ENCODE measurements around the gene PLCH2. TPM values are rescaled to one million over a fixed set of nuclear protein-coding genes. Genes with fewer than 3 reads are reported as not detected.

PLCH2 gene
- total and polyA plus RNA-seq, 2 donors (not counting 1 experiment from before 2014, with no cell fraction given) = 20.0 to 34.9 TPM

GRCh38 chr1:2428490-2428889 lies 47.6 kb upstream of the PLCH2 start:
- TF ChIP-seq CTCF (IDR thresholded peaks at IDR 0.05) (no peak), EZH2 (IDR thresholded peaks at IDR 0.05; ENCODE audit: borderline replicate concordance, insufficient read depth, low read depth, low read length, poor library complexity, severe bottlenecking) (no peak)
- 97% methylated on average over 28 of the region's 28 CpGs for WGBS (ENCODE audit: insufficient coverage)
- Histone ChIP-seq H4K20me1 (ENCODE audit: control insufficient read depth, insufficient read depth, low read length, poor library complexity, severe bottlenecking) (no peaks in the 10 kb centered on the region), H3K4me2 (replicated peaks; ENCODE audit: low read depth, low read length, poor library complexity, severe bottlenecking) (no peak overlapping the region), H3K9me3 (ENCODE audit: control extremely low read depth in 1 of 3, control insufficient read depth in 2 of 3, insufficient read depth in 1 of 3, low read length in 2 of 3) (peaks cover 0 to 23% (median 8%) of the 10 kb centered on the region in 3 donors), H3K36me3 (replicated peaks in 1 of 2; ENCODE audit: control extremely low read depth in 1 of 2, control insufficient read depth in 1 of 2, extremely low read depth in 1 of 2, insufficient read depth in 2 of 2, low read length in 1 of 2) (no peaks in the 10 kb centered on the region), H3K79me2 (ENCODE audit: control insufficient read depth, insufficient read depth, low read length) (no peaks in the 10 kb centered on the region), H3K27ac (ENCODE audit: low read length in 2 of 2) (no peak overlapping the region), H3K9ac (ENCODE audit: low read length) (no peak overlapping the region), H2AFZ (ENCODE audit: insufficient read depth, low read depth, low read length, poor library complexity, severe bottlenecking) (no peak overlapping the region), H3K4me3 (ENCODE audit: control extremely low read depth in 1 of 5, extremely low read depth in 1 of 5, insufficient read depth in 1 of 5, low read depth in 2 of 5, low read length in 4 of 5) (no peak overlapping the region), H3K27me3 (replicated peaks in 1 of 4; ENCODE audit: control extremely low read depth in 1 of 4, control insufficient read depth in 3 of 4, insufficient read depth in 4 of 4, low read length in 3 of 4) (peaks cover 0 to 6% (median 0%) of the 10 kb centered on the region in 4 experiments), H3K4me1 (ENCODE audit: control insufficient read depth in 2 of 2, insufficient read depth in 2 of 2, low read length in 2 of 2) (no peaks in the 10 kb centered on the region)
- DNase-seq = no peak
- Mint-ChIP-seq H3K9me3 (ENCODE audit: insufficient read depth) (no peaks in the 10 kb centered on the region), H3K4me3 (no peak overlapping the region), H3K27me3 (no peaks in the 10 kb centered on the region), H3K27ac (no peak overlapping the region), H3K4me1 (no peaks in the 10 kb centered on the region)
- ChIA-PET POLR2A (no interaction called here), CTCF (no interaction called here)
- intact Hi-C loops (cut with micrococcal nuclease) = no loop called here
- ATAC-seq (ENCODE audit: low read depth) = no peak

- no peaks in the 10 kb centered on the region for H3K79me2 ChIP-seq (ENCODE audit: control insufficient read depth, insufficient read depth, low read length)
- H3K27ac Mint-ChIP-seq = no peak overlapping the region
- H3K27me3 Mint-ChIP-seq = no peaks in the 10 kb centered on the region
- H3K4me1 Mint-ChIP-seq = no peaks in the 10 kb centered on the region
- ATAC-seq (ENCODE audit: low read depth) (no peak), DNase-seq (no peak)
- H3K4me1 ChIP-seq (ENCODE audit: control insufficient read depth in 2 of 2, insufficient read depth in 2 of 2, low read length in 2 of 2) = no peaks in the 10 kb centered on the region
- H3K4me3 Mint-ChIP-seq = no peak overlapping the region
- H3K4me2 ChIP-seq (replicated peaks; ENCODE audit: low read depth, low read length, poor library complexity, severe bottlenecking) = no peak overlapping the region
- H3K9ac ChIP-seq (ENCODE audit: low read length) = no peak overlapping the region
- H4K20me1 ChIP-seq (ENCODE audit: control insufficient read depth, insufficient read depth, low read length, poor library complexity, severe bottlenecking) = no peaks in the 10 kb centered on the region
- intact Hi-C loops (cut with micrococcal nuclease) = no loop called here
- peaks cover 0 to 10% (median 0%) of the 10 kb centered on the region in 4 experiments for H3K27me3 ChIP-seq (replicated peaks in 1 of 4; ENCODE audit: control extremely low read depth in 1 of 4, control insufficient read depth in 3 of 4, insufficient read depth in 4 of 4, low read length in 3 of 4)
- no peaks in the 10 kb centered on the region for H3K9me3 Mint-ChIP-seq (ENCODE audit: insufficient read depth)
- no peak overlapping the region for H2AFZ ChIP-seq (ENCODE audit: insufficient read depth, low read depth, low read length, poor library complexity, severe bottlenecking)
- POLR2A ChIA-PET = interaction anchor here (0.9 kb wide), 1 partner anchor 96 kb away, joined by 3 read pairs; the partner anchor contains the start of gene PANK4
- 62% methylated on average over 19 of the region's 20 CpGs for WGBS (ENCODE audit: insufficient coverage)
- H3K4me3 ChIP-seq (ENCODE audit: control extremely low read depth in 1 of 5, extremely low read depth in 1 of 5, insufficient read depth in 1 of 5, low read depth in 2 of 5, low read length in 4 of 5) = no peak overlapping the region
- H3K36me3 ChIP-seq (replicated peaks in 1 of 2; ENCODE audit: control extremely low read depth in 1 of 2, control insufficient read depth in 1 of 2, extremely low read depth in 1 of 2, insufficient read depth in 2 of 2, low read length in 1 of 2) = no peaks in the 10 kb centered on the region
- TF ChIP-seq CTCF (IDR thresholded peaks at IDR 0.05) = no peak
- no peak for TF ChIP-seq EZH2 (IDR thresholded peaks at IDR 0.05; ENCODE audit: borderline replicate concordance, insufficient read depth, low read depth, low read length, poor library complexity, severe bottlenecking)
- no peak overlapping the region for H3K27ac ChIP-seq (ENCODE audit: low read length in 2 of 2)
- CTCF ChIA-PET = interaction anchor here (1.0 kb wide), 1 partner anchor 235 kb away, joined by 3 read pairs; no protein-coding TSS in a partner anchor
- H3K9me3 ChIP-seq (ENCODE audit: control extremely low read depth in 1 of 3, control insufficient read depth in 2 of 3, insufficient read depth in 1 of 3, low read length in 2 of 3) = peaks cover 0 to 19% (median 8%) of the 10 kb centered on the region in 3 donors
These were observed 46.1 kb upstream of the PLCH2 start for GRCh38 chr1:2429780-2430591.

Measured in B cell (primary cell).